Rectal smooth muscle tissue (tissue), 1 donor: ENCODE measurements around the gene EIF2S3.
"Not testable (repeated sequence)": the region's sequence is repeated elsewhere in the genome, so short reads cannot be mapped to it uniquely, and the experiment has no call there.

Experiments used
- H3K27ac ChIP-seq: one replicate; pipeline ENCODE4 v1.7.0; 2013; ENCODE audit warnings: low read depth, low read length, inconsistent platforms
- H3K27me3 ChIP-seq: one replicate; pipeline ENCODE4 v1.7.0; 2013; ENCODE audit warnings: low read length; ENCODE audit not compliant: control insufficient read depth, insufficient read depth
- H3K36me3 ChIP-seq: one replicate; pipeline ENCODE4 v1.7.0; 2013; ENCODE audit warnings: low read length; ENCODE audit not compliant: control insufficient read depth, insufficient read depth
- H3K4me1 ChIP-seq: one replicate; pipeline ENCODE4 v1.7.0; 2013; ENCODE audit warnings: low read length; ENCODE audit not compliant: control insufficient read depth, insufficient read depth
- H3K4me3 ChIP-seq: one replicate; pipeline ENCODE4 v1.7.0; 2013; ENCODE audit warnings: low read length
- H3K9ac ChIP-seq: one replicate; pipeline ENCODE4 v1.7.0; 2013; ENCODE audit warnings: low read length

Gene EIF2S3

DNA sequence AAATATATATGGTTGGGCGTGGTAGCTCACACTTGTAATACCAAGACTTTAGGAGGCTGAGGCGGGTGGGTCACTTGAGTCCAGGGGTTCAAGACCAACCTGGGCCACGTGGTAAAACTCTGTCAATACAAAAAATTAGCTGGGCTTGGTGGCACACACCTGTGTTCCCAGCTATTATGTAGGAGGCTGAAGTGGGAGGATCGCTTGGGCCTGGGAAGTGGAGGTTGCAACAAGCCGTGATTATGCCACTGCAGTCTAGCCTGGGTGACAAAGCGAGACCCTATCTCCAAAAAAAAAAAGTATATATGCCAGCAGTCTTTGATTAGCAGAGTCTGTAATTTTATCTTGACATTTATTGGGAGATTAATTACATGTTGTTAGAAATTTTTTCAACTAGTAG is 8.7 kb downstream of the EIF2S3 start:
- Histone ChIP-seq H3K4me1 (no peaks in the 10 kb centered on the region), H3K27ac (no peak overlapping the region), H3K27me3 (no peaks in the 10 kb centered on the region), H3K4me3 (no peak overlapping the region), H3K9ac (no peak overlapping the region), H3K36me3 (peaks cover 17% of the 10 kb centered on the region)

DNA sequence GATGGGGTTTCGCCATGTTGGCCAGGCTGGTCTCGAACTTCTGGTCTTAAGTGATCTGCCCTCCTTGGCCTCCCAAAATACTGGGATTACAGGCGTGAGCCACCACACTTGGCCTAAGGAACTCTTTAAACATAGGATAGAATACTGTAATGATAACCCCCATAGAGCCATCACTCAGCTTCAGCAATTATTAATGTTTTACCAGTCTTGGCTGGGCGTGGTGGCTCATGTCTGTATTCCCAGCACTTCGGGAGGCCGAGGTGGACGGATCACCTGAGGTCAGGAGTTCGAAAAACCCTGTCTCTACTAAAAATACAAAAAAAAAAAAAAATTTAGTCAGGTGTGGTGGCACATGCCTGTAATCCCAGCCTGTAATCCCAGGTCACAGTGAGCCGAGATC is 15.1 kb downstream of the EIF2S3 start:
- H3K9ac ChIP-seq: no peak overlapping the region
- no peak overlapping the region for H3K4me3 ChIP-seq
- H3K4me1 ChIP-seq: no peaks in the 10 kb centered on the region
- no peaks in the 10 kb centered on the region for H3K27me3 ChIP-seq
- no peak overlapping the region for H3K27ac ChIP-seq
- peaks cover 6% of the 10 kb centered on the region for H3K36me3 ChIP-seq

DNA sequence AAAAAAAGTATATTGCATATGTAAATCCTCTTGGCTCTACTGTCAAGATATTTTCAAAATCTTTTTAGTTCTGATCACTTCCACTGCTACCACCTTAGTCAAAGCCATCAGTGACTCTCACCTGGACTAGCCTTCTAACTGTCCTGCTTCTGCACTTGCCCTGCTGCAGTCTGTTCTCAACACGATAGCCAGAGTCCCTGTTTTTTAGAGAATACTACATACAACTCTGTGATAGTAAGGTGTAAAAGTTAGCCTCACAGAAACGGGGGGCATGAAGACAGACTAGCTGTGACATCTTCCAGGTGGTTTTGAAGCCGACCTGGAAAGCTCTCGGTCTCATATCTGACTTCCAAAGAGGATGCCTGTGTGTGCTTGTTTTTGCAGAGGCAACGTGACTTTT is 24.7 kb downstream of the EIF2S3 start:
- H3K4me1 ChIP-seq: no peaks in the 10 kb centered on the region
- no peak overlapping the region for H3K27ac ChIP-seq
- no peaks in the 10 kb centered on the region for H3K27me3 ChIP-seq
- H3K36me3 ChIP-seq: peaks cover 6% of the 10 kb centered on the region
- H3K4me3 ChIP-seq: no peak overlapping the region
- no peak overlapping the region for H3K9ac ChIP-seq

DNA sequence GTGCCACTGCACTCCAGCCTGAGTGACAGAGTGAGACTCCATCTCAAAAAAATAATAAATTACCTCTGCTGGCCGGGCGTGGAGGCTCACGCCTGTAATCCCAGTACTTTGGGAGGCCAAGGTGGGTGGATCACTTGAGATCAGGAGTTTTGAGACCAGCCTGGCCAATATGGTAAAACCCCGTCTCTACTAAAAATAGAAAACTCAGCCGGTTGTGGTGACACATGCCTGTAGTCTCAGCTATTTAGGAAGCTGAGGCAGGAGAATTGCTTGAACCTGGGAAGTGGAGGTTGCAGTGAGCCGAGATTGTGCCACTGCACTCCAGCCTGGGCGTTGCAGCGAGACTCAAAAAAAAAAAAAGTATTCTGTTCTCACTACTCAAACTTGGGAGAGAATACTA is 25.5 kb downstream of the EIF2S3 start:
- not testable (repeated sequence) for H3K27ac ChIP-seq, H3K36me3 ChIP-seq, H3K9ac ChIP-seq, H3K4me1 ChIP-seq, H3K27me3 ChIP-seq, H3K4me3 ChIP-seq

DNA sequence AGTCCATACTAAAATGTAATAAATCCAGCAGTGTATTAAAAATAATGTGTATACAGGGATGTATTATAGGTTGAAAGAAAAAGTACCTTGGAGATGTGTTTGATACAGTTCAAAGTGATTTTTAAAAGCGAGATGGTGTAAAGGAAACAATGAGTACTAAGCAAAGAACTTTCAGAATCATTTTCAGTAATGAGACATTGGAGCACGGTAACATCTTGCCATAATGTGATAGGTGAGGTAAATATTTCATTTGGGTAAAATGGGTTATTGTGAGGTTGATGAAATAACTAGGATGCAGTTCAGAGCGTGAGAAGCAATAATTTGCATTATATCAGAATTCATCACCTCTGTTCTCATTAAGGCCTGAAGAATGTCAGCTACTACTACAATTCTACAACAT is 25.9 kb downstream of the EIF2S3 start:
- Histone ChIP-seq H3K9ac (no peak overlapping the region), H3K27me3 (no peaks in the 10 kb centered on the region), H3K4me3 (no peak overlapping the region), H3K36me3 (peaks cover 6% of the 10 kb centered on the region), H3K4me1 (no peaks in the 10 kb centered on the region), H3K27ac (no peak overlapping the region)

DNA sequence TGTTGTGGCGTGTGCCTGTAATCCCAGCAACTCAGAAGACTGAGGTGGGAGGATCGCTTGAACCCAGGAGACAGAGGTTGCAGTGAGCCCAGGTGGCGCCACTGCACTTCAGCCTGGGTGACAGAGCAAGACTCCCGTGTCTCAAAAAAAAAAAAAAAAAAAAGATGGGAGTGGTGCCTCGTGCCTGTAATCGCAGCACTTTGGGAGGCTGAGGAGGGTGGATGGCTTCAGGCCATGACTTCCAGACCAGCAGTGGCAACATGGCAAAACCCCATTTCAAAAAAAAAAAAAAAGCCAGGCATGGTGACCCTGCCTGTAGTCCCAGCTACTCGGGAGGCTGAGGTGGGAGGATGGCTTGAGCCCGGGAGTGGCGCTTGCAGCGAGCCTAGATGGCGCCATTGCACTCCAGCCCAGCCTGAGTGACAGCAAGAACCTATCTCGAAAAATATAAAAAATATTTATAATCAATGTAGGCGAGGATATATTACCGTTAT is 27.0 kb downstream of the EIF2S3 start:
- no peaks in the 10 kb centered on the region for H3K4me1 ChIP-seq
- no peak overlapping the region for H3K27ac ChIP-seq
- H3K36me3 ChIP-seq: peaks cover 6% of the 10 kb centered on the region
- H3K4me3 ChIP-seq: no peak overlapping the region
- H3K9ac ChIP-seq: no peak overlapping the region
- H3K27me3 ChIP-seq: no peaks in the 10 kb centered on the region

DNA sequence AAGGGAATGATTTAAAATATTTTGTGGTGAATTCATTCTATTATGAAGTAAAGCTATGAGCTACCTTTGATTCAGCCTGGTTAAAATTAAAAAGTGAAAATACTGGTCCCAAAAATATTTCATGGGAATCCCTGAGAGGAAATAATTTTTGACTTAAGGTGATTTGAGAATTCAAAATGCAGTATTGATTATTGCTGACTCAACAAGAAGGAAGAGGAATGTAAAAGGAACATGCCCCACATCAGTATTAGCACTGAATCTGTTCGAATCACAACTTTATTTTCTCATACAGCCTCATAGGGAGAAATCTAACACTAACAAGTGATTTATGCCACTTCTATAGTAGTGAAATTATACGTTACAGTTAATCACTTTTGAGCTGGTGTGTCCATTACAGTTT is 27.7 kb downstream of the EIF2S3 start:
- Histone ChIP-seq H3K36me3 (peaks cover 2% of the 10 kb centered on the region), H3K9ac (no peak overlapping the region), H3K4me3 (no peak overlapping the region), H3K4me1 (no peaks in the 10 kb centered on the region), H3K27me3 (no peaks in the 10 kb centered on the region), H3K27ac (no peak overlapping the region)

DNA sequence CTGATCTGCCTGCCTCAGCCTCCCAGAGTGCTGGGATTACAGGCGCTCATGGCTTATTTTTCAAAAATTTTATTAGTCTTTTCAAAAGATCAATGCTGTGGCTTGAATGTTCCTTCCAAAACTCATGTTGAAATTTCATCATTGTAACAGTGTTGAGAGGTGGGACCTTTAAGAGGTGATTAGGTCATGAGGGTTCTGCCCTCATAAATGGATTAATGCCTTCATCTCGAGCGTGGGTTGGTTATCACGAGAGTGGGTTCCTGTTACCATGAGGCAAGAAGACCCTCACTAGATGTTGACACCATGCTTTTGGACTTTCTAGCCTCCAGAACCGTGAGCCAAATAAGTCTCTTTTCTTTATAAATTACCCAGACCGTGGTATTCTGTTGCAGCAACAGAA is 30.3 kb downstream of the EIF2S3 start:
- H3K4me3 ChIP-seq: no peak overlapping the region
- H3K27me3 ChIP-seq: no peaks in the 10 kb centered on the region
- H3K4me1 ChIP-seq: no peaks in the 10 kb centered on the region
- no peak overlapping the region for H3K9ac ChIP-seq
- no peak overlapping the region for H3K27ac ChIP-seq
- H3K36me3 ChIP-seq: no peaks in the 10 kb centered on the region

DNA sequence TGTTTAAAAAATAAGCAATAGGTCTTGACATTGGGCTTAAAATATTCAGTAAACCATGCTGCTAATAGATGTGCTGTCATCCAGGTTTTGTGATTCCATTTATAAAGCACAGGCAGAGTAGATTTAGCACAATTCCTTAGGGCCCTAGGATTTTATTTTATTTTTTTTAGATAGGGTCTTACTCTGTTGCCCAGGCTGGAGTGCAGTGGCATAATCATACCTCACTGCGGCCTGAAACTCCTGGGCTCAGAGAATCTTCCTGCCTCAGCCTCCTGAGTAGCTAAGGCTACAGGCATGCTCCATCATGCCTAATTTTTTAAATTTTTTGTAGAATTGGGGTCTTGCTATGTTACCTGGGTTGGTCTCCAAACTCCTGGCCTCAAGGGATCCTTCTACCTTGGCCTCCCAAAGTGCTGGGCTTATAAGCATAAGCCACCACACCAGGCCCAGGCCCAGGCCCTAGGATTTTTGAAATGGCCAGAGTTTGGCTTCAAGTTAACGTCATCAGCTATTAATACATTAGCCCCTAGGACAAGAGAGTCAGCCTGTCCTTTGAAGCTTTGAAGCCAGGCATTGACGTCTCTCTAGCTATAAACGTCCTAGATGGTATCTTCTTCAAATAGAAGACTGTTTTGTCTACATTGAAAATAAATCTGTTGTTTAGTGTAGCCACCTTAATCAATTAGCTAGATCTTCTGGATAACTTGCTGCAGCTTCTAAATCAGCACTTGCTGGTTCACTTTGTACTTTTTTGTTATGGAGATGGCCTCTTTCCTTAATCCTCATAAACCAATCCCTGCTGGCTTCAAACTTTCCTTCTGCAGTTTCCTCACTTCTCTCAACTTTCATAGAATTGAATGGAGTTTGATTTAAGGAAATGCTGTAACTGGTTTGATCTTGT is 35.8 kb downstream of the EIF2S3 start:
- H3K4me3 ChIP-seq: no peak overlapping the region
- no peaks in the 10 kb centered on the region for H3K27me3 ChIP-seq
- no peaks in the 10 kb centered on the region for H3K36me3 ChIP-seq
- H3K9ac ChIP-seq: no peak overlapping the region
- H3K4me1 ChIP-seq: no peaks in the 10 kb centered on the region
- H3K27ac ChIP-seq: no peak overlapping the region

DNA sequence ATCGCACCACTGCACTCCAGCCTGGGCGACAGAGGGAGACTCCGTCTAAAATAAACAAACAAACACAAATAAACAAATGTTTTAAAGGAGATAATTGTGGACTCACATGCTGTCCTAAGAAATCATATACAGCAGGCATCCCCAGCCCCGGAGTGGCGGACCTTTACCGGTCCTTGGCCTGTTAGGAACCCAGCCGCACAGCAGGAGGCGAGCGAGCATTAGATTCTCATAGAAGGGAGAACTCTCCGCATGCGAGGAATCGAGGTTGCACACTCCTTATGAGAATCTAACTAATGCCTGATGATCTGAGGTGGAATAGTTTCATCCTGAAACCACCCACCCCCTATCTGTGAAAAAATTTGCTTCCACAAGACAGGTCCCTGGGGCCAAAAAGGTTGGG is 39.0 kb downstream of the EIF2S3 start:
- Histone ChIP-seq H3K4me3 (no peak overlapping the region), H3K36me3 (no peaks in the 10 kb centered on the region), H3K27ac (no peak overlapping the region), H3K27me3 (no peaks in the 10 kb centered on the region), H3K9ac (no peak overlapping the region), H3K4me1 (no peaks in the 10 kb centered on the region)

DNA sequence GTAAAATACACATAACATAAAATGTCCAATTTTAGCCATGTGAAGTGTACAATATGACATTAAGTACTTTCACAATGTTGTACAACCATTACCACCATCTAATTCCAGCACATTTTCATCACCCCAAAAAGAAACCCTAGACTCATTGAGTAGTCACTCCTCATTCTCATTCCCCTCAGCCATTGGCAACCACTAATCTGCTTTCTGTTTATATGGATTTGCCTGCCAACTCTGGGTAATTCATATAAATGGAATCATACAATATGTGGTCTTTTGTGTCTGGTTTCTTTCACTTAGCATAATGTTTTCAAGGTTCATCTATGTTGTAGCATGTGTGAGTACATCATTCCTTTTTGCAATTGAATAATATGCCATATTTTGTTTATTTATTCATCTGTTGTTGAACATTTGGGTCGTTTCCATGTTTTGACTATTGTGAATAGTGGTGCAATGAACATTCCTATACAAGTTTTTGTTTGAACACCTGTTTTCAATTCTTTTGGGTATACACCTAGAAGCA is 43.0 kb downstream of the EIF2S3 start:
- no peaks in the 10 kb centered on the region for H3K4me1 ChIP-seq
- H3K27ac ChIP-seq: no peak overlapping the region
- no peak overlapping the region for H3K9ac ChIP-seq
- H3K27me3 ChIP-seq: no peaks in the 10 kb centered on the region
- no peaks in the 10 kb centered on the region for H3K36me3 ChIP-seq
- no peak overlapping the region for H3K4me3 ChIP-seq

DNA sequence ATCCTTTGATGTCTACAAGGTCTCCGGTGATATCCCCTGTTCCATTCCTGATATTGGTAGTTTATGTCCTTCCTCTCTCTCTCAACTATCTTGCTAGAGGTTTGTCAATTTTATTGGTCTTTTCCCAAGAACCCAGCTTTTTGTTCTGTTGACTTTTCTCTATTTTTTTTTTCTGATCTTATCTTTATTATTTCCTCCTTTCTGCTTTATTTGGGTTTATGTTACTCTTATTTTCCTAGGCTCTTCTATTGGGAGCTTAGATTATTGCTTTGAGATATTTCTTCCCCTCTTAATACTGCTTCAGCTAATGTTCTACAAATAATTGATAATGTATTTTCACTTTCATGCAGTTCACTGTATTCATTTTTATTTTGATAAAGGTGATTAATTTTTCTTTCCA is 44.2 kb downstream of the EIF2S3 start:
- Histone ChIP-seq H3K36me3 (no peaks in the 10 kb centered on the region), H3K4me3 (no peak overlapping the region), H3K4me1 (no peaks in the 10 kb centered on the region)

DNA sequence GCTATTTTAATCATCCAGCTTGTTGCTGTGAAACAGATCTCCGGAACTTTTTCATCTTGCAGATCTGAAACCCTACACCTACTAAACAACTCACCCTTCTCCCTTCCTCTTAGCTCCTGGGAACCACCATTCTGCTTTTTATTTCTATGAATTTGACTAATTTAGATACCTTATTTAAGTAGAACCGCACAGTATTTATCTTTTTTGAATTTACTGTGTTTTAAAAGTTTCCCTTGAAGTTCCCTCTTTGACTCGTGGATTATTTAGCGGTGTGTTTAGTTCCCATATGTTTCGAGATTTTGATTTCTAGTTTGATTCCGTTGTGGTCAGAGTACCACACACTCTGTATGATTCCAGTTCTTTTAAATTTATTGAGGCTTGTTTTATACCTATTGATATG is 44.6 kb downstream of the EIF2S3 start:
- no peak overlapping the region for H3K4me3 ChIP-seq
- H3K36me3 ChIP-seq: no peaks in the 10 kb centered on the region
- no peak overlapping the region for H3K27ac ChIP-seq
- H3K9ac ChIP-seq: no peak overlapping the region
- H3K27me3 ChIP-seq: no peaks in the 10 kb centered on the region
- H3K4me1 ChIP-seq: no peaks in the 10 kb centered on the region

More for the DNA sequence above, 44.2 kb downstream of the EIF2S3 start:
- no peaks in the 10 kb centered on the region for H3K27me3 ChIP-seq
- no peak overlapping the region for H3K9ac ChIP-seq
- H3K27ac ChIP-seq: no peak overlapping the region
